HG02885 (cell line): Measurements from ENCODE around the gene RHBDL3.
"Not testable (repeated sequence)": the region's sequence is repeated elsewhere in the genome, so short reads cannot be mapped to it uniquely, and the experiment has no call there.

Experiments used
- ATAC-seq: cut with Tn5 transposase; IDR thresholded peaks from one replicate; pipeline ENCODE4 v1.9.1; 2021; ENCODE audit warnings: mild to moderate bottlenecking; ENCODE audit not compliant: unreplicated experiment, poor library complexity

The RHBDL3 gene, protein sequence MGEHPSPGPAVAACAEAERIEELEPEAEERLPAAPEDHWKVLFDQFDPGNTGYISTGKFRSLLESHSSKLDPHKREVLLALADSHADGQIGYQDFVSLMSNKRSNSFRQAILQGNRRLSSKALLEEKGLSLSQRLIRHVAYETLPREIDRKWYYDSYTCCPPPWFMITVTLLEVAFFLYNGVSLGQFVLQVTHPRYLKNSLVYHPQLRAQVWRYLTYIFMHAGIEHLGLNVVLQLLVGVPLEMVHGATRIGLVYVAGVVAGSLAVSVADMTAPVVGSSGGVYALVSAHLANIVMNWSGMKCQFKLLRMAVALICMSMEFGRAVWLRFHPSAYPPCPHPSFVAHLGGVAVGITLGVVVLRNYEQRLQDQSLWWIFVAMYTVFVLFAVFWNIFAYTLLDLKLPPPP

DNA sequence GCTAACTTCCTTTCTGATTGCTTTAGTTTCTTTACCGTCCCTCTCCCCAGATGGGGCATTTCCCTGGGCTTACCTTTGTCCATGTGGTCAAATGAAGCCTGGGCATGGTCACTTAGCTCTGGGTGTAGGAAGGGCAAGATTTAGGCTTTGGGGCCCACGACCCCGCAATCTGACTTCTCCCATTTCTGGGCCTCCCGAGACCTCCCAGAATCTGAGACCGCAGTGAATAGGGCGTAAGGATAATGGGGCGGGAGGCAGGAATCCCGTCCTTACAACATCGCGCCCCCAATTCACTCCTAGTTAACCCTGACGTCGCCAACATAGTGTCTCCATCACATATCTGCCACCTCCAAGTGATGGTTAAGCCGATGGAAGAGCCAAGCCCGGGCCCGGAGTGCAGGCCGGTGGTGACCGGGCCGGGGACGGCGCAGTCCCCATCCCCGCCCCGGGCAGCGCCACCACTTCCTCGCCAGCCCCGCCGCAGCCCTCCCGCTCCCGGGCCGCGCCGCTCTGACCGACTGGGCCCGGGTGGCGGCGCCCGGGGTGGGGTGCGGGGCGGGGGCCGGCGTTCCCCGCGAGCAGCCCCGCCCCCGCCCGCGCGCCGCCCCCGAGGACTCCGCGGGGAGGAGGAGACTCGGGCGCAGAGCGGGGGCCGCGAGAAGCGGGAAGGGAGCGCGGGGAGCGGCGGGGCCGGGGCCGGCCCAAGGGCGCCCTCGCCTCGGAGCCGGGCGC lies at the start of gene RHBDL3:
Gene RHBDL3, plus strand, starts transcription at position 641 of the 732 bp plus-strand sequence. CDS start 358 bp downstream, outside the sequence.
- no peak for ATAC-seq

DNA sequence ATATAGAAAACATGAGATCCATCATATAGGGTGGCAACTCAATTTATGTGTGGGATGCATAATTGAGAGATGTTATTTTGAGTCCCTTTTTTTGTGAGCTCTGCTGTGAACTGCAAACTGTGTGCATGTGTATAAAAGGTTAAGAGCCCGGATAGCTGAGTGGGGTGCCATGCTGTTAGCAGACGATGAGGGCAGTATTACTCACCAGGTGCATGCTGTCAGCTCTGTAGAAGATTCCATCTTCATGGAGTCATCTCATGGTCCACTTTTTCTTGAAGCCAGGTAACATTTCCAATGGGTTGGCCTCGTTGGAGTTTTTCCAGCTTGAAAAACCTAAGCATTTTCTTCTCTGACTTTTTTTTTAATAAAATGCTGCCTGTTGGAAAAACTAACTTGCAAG lies 43.0 kb upstream of the RHBDL3 start:
- ATAC-seq = no peak

- ATAC-seq = no peak
Measured at GRCh38 chr17:32223703-32224102, 41.9 kb upstream of the RHBDL3 start.

DNA sequence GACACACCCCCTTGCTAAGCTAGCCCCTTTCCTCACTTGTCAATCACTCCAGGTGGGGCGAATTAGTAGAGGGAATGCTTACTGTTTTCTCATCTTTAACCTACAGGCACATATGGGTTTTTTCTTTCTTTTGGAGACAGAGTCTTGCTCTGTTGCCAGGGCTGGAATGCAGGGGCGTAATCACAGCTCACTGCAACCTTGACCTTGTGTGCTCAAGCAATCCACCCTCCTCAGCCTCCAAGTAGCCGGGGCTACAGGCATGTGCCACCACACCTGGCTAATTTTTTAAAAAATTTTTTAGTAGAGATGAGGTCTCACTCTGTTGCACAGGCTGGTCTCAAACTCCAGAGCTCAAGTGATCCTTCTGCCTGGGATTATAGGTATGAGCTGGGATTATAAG lies 38.7 kb upstream of the RHBDL3 start:
- no peak for ATAC-seq

DNA sequence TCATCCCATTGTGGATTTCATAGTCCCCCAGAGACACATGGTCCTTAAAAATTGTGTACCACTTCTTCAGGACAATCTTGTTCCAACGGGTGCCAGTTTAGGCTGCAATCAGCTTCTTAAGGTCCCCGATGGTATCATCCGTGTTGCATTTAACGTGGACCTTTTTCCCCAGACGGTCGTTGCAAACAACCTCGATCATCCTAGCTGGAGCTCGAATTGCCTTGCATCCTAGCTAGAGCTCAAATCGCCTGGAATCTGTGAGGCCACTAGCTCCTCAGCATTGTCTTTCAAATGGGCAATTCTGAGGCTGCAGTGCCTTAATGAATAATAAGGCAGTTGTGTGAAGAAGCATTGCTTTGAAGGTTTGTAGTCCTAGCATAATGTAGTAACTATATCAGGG lies 37.7 kb upstream of the RHBDL3 start:
- ATAC-seq = no peak

DNA sequence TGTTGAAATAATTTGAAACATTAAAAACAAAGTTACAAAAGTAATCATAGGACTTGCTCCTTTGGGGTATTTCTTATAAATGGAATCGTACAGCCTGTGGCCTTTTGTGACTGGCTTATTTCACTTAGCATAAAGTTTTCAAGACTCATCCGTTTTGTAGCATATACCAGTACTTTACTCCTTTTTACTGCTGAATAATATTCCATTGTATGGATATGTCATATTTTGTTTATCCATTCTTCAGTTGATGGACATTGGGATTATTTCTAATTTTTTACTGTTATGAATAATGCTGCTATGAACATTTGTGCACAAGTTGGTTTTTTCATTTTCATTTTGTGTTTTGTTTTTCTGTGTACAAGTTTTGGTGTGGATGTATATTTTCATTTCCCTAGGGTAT lies 30.0 kb upstream of the RHBDL3 start:
- no peak for ATAC-seq

DNA sequence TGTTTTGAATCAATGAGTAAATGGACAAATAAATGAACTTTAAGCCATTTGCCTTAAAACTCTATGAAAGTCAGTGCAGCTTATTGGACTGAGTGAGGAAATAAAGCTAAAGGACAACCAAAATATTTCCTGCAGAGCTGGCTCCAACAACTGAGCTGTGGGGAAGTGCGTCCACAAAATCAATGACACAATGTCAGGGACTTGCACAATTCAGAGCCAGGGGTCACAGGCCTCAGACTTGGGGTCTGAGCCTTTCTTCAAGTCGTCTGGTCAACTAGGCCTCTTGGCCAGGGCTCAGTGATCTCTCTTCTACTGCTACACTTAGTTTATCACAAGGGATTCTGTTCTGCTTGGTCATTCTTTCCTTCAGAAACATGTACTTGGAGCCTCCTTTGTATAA lies 26.2 kb upstream of the RHBDL3 start:
- ATAC-seq = no peak

GRCh38 chr17:32240750-32241149 lies 24.9 kb upstream of the RHBDL3 start:
- no peak for ATAC-seq

DNA sequence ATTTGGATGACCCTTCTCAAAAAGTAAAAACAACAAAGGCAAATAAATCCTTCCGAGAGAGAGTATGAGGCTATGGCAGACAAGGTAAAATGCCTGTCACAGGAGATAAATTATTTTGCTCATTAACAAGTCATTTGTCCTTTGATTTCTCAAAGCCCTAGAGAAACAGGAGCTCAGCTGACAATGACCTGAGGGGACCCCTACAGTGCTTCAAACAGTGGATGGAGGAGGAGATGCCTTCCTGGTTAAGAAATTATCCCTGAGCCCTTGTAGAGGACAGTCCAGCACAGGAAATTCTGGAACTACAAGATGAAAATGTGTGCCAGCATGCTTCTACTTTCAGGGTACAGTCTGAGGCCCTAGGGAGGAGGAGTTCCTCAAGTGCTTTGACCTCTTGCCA lies 24.0 kb upstream of the RHBDL3 start:
- no peak for ATAC-seq

DNA sequence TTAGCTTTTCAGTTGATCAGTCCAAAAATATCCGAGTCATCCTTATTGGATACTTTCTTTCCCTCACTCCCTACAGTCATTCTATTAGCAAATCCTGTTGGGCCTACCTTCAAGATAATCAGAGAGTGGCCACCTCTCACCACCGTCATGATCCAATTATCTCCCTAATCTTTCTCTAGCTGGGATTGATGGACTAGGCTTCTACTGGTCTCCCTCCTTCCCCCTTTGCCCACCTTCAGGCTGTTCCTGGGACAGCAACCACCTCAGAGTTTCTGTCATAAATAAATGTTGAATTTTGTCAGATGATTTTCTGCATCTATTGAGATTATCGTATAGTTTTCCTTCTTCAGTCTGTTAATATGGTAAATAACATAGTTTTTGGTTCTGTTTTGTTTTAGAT lies 16.2 kb upstream of the RHBDL3 start:
- no peak for ATAC-seq

- ATAC-seq = no peak
Measured at GRCh38 chr17:32253117-32253611, 12.5 kb upstream of the RHBDL3 start.

DNA sequence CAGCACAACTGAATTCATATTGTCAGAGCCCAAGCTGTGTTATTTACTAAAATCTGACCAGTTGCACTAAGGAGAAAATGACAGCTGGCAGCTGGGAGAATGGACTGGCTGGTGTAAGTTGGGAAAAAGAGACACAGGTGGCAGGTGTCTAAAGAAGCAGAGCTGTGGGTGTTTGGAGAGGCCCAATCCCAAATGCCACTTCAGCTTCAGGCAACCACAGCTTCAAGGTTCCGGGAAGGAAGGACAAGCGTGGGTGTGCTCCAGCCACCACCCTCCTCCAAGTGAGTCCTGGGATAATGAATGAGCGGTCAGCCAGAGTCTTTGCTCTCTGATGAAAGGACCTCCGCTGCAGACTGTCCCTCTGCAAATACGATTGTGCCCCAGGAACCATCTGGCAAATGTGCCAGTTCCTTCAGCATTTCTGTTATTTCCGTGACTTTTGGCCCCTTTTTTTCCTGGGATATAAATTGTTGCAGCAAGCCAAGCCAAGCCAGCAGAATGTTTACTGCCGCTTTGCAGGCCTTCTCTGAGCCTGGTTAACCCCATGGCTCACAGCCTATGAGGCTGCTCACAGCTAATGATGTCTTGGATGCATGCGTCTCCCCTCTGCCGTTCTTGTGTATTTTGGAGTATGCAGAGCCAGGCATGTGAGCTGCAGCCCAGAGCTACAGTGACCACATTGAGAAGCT lies 9.5 kb upstream of the RHBDL3 start:
- no peak for ATAC-seq

GRCh38 chr17:32256701-32257019 lies 9.0 kb upstream of the RHBDL3 start:
- ATAC-seq = no peak

DNA sequence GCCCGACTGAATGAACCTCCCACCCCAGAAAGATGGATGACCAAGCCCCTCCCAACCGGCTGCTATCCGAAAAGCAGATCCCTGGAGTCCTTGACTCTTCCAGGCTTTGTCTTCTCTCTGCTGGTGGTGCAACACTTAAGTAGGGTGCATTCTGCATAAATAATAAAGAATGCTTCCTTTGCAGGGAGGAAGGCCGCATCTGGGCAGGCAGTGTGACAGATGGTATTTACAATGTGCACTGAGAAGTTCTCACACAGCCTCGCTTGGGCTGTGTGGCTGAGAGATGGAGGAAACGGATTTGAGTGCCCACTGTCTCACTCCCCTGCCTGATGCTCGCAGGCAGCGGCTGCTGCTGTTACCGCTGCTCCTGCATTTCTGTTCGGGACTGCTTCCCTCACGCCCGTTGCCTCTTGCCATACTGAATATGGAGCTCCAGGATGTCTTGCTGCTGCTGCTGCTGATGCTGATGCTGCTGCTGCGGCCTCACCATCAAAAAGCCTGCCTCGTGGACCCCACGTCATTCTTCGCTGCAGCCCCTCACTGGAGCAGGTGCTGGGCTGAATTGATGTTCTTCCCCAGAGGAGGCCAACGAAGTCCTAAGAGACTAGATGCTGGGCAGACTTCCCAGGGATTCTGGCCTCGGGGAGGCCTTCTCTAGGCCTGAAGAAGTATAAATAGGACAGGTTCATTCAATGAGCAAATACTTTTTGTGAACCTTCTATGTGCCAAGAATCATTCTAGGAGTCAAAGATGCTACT lies 7.1 kb upstream of the RHBDL3 start:
- no peak for ATAC-seq

- no peak for ATAC-seq
Measured at GRCh38 chr17:32259586-32259985, 6.0 kb upstream of the RHBDL3 start.

DNA sequence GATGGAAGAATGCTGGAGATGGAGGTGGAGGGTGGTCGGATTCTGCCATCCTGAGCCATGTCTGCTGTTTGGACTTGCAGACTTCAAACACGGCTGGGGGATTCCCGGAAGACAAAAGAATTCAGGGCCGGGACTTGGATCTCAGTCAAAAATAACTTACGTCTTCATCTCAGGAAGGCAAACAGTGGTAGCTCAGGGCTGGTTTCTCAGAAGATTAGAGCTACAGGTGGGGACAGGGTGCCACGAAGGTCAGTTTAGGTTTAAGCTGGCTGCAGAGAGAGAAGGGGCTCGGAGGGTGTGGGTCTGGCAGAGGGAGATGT lies 4.3 kb upstream of the RHBDL3 start:
- no peak for ATAC-seq

DNA sequence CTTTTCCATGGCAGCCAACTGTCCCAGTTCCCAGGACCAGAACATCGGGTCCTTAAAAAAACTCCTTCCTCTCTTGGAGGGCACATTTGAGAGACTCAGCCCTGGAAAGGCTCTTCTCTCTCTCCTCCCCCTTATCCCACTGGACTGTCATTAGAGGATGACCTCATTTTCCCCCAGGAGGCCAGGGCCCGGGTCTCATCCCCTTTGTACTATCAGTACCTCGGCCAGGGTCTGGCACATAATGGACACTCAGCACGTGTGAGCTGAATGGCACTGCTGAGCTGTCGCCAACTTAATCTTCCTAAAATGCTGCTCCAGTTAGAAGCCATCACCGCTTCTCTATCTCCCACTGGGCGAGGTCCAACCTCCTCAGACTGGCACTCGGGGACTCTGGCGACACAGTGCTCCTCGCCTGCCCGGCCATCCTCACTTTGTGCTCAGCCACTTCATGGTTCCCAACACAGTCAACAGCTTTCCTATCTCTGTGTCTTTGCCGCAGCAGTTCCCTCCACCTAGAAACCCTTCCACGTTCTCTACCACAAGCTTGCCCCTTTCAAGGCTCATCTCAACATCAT lies 3.6 kb upstream of the RHBDL3 start:
- ATAC-seq = no peak

- ATAC-seq = not testable (repeated sequence)
Measured at GRCh38 chr17:32263515-32263914, 2.1 kb upstream of the RHBDL3 start.

DNA sequence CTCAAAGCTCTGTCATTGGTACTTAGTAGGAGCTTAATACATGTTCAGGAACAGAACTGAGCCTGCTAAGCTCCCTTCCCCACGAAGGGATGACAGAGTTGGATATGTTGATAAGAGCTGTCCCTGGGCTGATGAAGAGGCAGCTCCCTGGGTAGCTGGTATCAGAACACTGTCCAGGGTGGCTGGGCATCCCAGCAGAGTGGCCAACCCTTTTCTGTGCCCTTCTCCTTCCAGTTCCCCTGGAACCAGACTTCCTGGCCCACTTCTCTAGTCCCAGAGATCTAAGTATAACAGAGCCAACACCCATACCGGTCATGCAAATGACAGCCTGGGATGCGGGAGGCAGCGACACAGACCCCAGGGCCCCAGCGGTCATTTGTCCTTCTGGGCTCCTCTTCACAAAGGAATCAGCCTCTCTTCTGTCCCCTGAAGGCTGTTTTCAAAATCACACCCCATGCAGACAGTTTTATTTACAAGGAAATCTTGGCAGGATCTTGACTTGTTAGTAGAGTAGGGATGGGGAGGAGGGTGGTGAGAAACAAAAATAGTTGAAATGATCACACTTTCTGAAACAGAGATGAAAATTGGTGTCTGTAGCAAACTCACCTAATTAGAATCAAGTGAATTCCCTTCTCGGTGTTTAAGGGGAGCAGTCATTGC lies 1.4 kb upstream of the RHBDL3 start:
- no peak for ATAC-seq

DNA sequence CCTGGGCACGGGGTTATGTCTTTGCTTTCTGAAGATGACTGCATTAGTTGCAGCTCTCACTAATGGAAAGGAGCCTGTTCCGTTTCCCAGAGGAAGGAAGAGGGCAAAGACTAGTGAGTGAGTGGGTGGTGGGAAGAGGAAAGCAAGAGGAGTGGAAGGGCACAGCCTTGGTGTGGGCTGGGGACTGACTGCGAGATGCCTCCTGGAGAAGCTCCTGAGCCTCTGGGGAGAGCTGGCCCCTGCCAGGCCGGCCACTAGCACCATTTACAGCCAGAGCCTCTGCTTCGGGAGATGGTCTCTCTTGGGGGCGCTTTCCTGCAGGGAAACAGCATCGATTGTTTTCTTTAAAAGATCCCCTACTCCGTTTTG lies 825 bp upstream of the RHBDL3 start:
- ATAC-seq = no peak
